ENCODE results near the gene RTN1.

Gene RTN1

GRCh38 chr14:59771577-59771976, 99.0 kb downstream of the RTN1 start:
- H3K9ac ChIP-seq (ENCODE audit: low read length) = no peak overlapping the region
- no peaks in the 10 kb centered on the region for H3K4me1 ChIP-seq (ENCODE audit: control insufficient read depth, insufficient read depth, low read length)
- H3K27ac ChIP-seq (ENCODE audit: low read depth, low read length) = no peak overlapping the region
- H3K36me3 ChIP-seq (ENCODE audit: control insufficient read depth, insufficient read depth, low read length) = no peaks in the 10 kb centered on the region
- no peak overlapping the region for H3K4me3 ChIP-seq (ENCODE audit: low read length)
- H3K27me3 ChIP-seq (ENCODE audit: control insufficient read depth, insufficient read depth, low read length) = no peaks in the 10 kb centered on the region

GRCh38 chr14:59769586-59769985, 101.0 kb downstream of the RTN1 start:
- no peak overlapping the region for H3K9ac ChIP-seq (ENCODE audit: low read length)
- H3K4me1 ChIP-seq (ENCODE audit: control insufficient read depth, insufficient read depth, low read length) = no peaks in the 10 kb centered on the region
- H3K27ac ChIP-seq (ENCODE audit: low read depth, low read length) = no peak overlapping the region
- no peaks in the 10 kb centered on the region for H3K27me3 ChIP-seq (ENCODE audit: control insufficient read depth, insufficient read depth, low read length)
- H3K36me3 ChIP-seq (ENCODE audit: control insufficient read depth, insufficient read depth, low read length) = no peaks in the 10 kb centered on the region
- no peak overlapping the region for H3K4me3 ChIP-seq (ENCODE audit: low read length)

GRCh38 chr14:59768855-59769375, 101.7 kb downstream of the RTN1 start:
- no peak overlapping the region for H3K9ac ChIP-seq (ENCODE audit: low read length)
- no peak overlapping the region for H3K4me3 ChIP-seq (ENCODE audit: low read length)
- no peaks in the 10 kb centered on the region for H3K4me1 ChIP-seq (ENCODE audit: control insufficient read depth, insufficient read depth, low read length)
- H3K36me3 ChIP-seq (ENCODE audit: control insufficient read depth, insufficient read depth, low read length) = no peaks in the 10 kb centered on the region
- no peak overlapping the region for H3K27ac ChIP-seq (ENCODE audit: low read depth, low read length)
- no peaks in the 10 kb centered on the region for H3K27me3 ChIP-seq (ENCODE audit: control insufficient read depth, insufficient read depth, low read length)

- Histone ChIP-seq H3K27me3 (ENCODE audit: control insufficient read depth, insufficient read depth, low read length) (no peaks in the 10 kb centered on the region), H3K27ac (ENCODE audit: low read depth, low read length) (no peak overlapping the region), H3K36me3 (ENCODE audit: control insufficient read depth, insufficient read depth, low read length) (no peaks in the 10 kb centered on the region), H3K9ac (ENCODE audit: low read length) (no peak overlapping the region), H3K4me1 (ENCODE audit: control insufficient read depth, insufficient read depth, low read length) (no peaks in the 10 kb centered on the region), H3K4me3 (ENCODE audit: low read length) (no peak overlapping the region)
Observed at GRCh38 chr14:59761851-59762250, 108.7 kb downstream of the RTN1 start.

GRCh38 chr14:59755409-59756135, 115.0 kb downstream of the RTN1 start:
- H3K4me3 ChIP-seq (ENCODE audit: low read length) = no peak overlapping the region
- H3K27me3 ChIP-seq (ENCODE audit: control insufficient read depth, insufficient read depth, low read length) = no peaks in the 10 kb centered on the region
- no peak overlapping the region for H3K27ac ChIP-seq (ENCODE audit: low read depth, low read length)
- no peaks in the 10 kb centered on the region for H3K36me3 ChIP-seq (ENCODE audit: control insufficient read depth, insufficient read depth, low read length)
- no peak overlapping the region for H3K9ac ChIP-seq (ENCODE audit: low read length)
- H3K4me1 ChIP-seq (ENCODE audit: control insufficient read depth, insufficient read depth, low read length) = no peaks in the 10 kb centered on the region

GRCh38 chr14:59754256-59754655, 116.3 kb downstream of the RTN1 start:
- H3K4me3 ChIP-seq (ENCODE audit: low read length) = no peak overlapping the region
- H3K27me3 ChIP-seq (ENCODE audit: control insufficient read depth, insufficient read depth, low read length) = no peaks in the 10 kb centered on the region
- no peak overlapping the region for H3K27ac ChIP-seq (ENCODE audit: low read depth, low read length)
- H3K4me1 ChIP-seq (ENCODE audit: control insufficient read depth, insufficient read depth, low read length) = no peaks in the 10 kb centered on the region
- H3K36me3 ChIP-seq (ENCODE audit: control insufficient read depth, insufficient read depth, low read length) = no peaks in the 10 kb centered on the region
- no peak overlapping the region for H3K9ac ChIP-seq (ENCODE audit: low read length)

GRCh38 chr14:59753512-59753911, 117.1 kb downstream of the RTN1 start:
- no peaks in the 10 kb centered on the region for H3K36me3 ChIP-seq (ENCODE audit: control insufficient read depth, insufficient read depth, low read length)
- H3K27me3 ChIP-seq (ENCODE audit: control insufficient read depth, insufficient read depth, low read length) = no peaks in the 10 kb centered on the region
- H3K27ac ChIP-seq (ENCODE audit: low read depth, low read length) = no peak overlapping the region
- no peaks in the 10 kb centered on the region for H3K4me1 ChIP-seq (ENCODE audit: control insufficient read depth, insufficient read depth, low read length)
- H3K9ac ChIP-seq (ENCODE audit: low read length) = no peak overlapping the region
- no peak overlapping the region for H3K4me3 ChIP-seq (ENCODE audit: low read length)

GRCh38 chr14:59751578-59751977, 119.0 kb downstream of the RTN1 start:
- H3K4me3 ChIP-seq (ENCODE audit: low read length) = no peak overlapping the region
- H3K4me1 ChIP-seq (ENCODE audit: control insufficient read depth, insufficient read depth, low read length) = no peaks in the 10 kb centered on the region
- no peak overlapping the region for H3K27ac ChIP-seq (ENCODE audit: low read depth, low read length)
- no peak overlapping the region for H3K9ac ChIP-seq (ENCODE audit: low read length)
- no peaks in the 10 kb centered on the region for H3K36me3 ChIP-seq (ENCODE audit: control insufficient read depth, insufficient read depth, low read length)
- no peaks in the 10 kb centered on the region for H3K27me3 ChIP-seq (ENCODE audit: control insufficient read depth, insufficient read depth, low read length)

GRCh38 chr14:59739794-59740193, 130.8 kb downstream of the RTN1 start:
- H3K4me3 ChIP-seq (ENCODE audit: low read length) = no peak overlapping the region
- no peak overlapping the region for H3K9ac ChIP-seq (ENCODE audit: low read length)
- H3K4me1 ChIP-seq (ENCODE audit: control insufficient read depth, insufficient read depth, low read length) = no peaks in the 10 kb centered on the region
- H3K27ac ChIP-seq (ENCODE audit: low read depth, low read length) = no peak overlapping the region
- no peaks in the 10 kb centered on the region for H3K27me3 ChIP-seq (ENCODE audit: control insufficient read depth, insufficient read depth, low read length)
- H3K36me3 ChIP-seq (ENCODE audit: control insufficient read depth, insufficient read depth, low read length) = no peaks in the 10 kb centered on the region

GRCh38 chr14:59728304-59728703, 142.3 kb downstream of the RTN1 start:
- no peak overlapping the region for H3K9ac ChIP-seq (ENCODE audit: low read length)
- H3K4me3 ChIP-seq (ENCODE audit: low read length) = no peak overlapping the region
- H3K36me3 ChIP-seq (ENCODE audit: control insufficient read depth, insufficient read depth, low read length) = no peaks in the 10 kb centered on the region
- no peaks in the 10 kb centered on the region for H3K4me1 ChIP-seq (ENCODE audit: control insufficient read depth, insufficient read depth, low read length)
- H3K27ac ChIP-seq (ENCODE audit: low read depth, low read length) = no peak overlapping the region
- H3K27me3 ChIP-seq (ENCODE audit: control insufficient read depth, insufficient read depth, low read length) = no peaks in the 10 kb centered on the region

GRCh38 chr14:59727073-59727661, 143.4 kb downstream of the RTN1 start:
- no peak overlapping the region for H3K9ac ChIP-seq (ENCODE audit: low read length)
- no peak overlapping the region for H3K27ac ChIP-seq (ENCODE audit: low read depth, low read length)
- no peaks in the 10 kb centered on the region for H3K4me1 ChIP-seq (ENCODE audit: control insufficient read depth, insufficient read depth, low read length)
- H3K4me3 ChIP-seq (ENCODE audit: low read length) = no peak overlapping the region
- no peaks in the 10 kb centered on the region for H3K36me3 ChIP-seq (ENCODE audit: control insufficient read depth, insufficient read depth, low read length)
- H3K27me3 ChIP-seq (ENCODE audit: control insufficient read depth, insufficient read depth, low read length) = no peaks in the 10 kb centered on the region

- Histone ChIP-seq H3K27me3 (ENCODE audit: control insufficient read depth, insufficient read depth, low read length) (no peaks in the 10 kb centered on the region), H3K9ac (ENCODE audit: low read length) (no peak overlapping the region), H3K4me1 (ENCODE audit: control insufficient read depth, insufficient read depth, low read length) (no peaks in the 10 kb centered on the region)
Observed at GRCh38 chr14:59711080-59711479, 159.5 kb downstream of the RTN1 start.

More at GRCh38 chr14:59711080-59711479, 159.5 kb downstream of the RTN1 start:
- Histone ChIP-seq H3K27ac (ENCODE audit: low read depth, low read length) (no peak overlapping the region), H3K36me3 (ENCODE audit: control insufficient read depth, insufficient read depth, low read length) (no peaks in the 10 kb centered on the region), H3K4me3 (ENCODE audit: low read length) (no peak overlapping the region)

Data from rectal smooth muscle tissue (tissue), 1 donor.